ENCODE results near the gene RTN4RL1. TPM values are rescaled to one million over a fixed set of nuclear protein-coding genes. Genes with fewer than 3 reads are reported as not detected.

The RTN4RL1 gene
- total and polyA plus RNA-seq, 9 of the 15 experiments (the other 6 are each of a cell fraction or from before 2014, with no cell fraction given) = 0.04 to 0.06 (median 0.04) TPM; not detected in 5

DNA sequence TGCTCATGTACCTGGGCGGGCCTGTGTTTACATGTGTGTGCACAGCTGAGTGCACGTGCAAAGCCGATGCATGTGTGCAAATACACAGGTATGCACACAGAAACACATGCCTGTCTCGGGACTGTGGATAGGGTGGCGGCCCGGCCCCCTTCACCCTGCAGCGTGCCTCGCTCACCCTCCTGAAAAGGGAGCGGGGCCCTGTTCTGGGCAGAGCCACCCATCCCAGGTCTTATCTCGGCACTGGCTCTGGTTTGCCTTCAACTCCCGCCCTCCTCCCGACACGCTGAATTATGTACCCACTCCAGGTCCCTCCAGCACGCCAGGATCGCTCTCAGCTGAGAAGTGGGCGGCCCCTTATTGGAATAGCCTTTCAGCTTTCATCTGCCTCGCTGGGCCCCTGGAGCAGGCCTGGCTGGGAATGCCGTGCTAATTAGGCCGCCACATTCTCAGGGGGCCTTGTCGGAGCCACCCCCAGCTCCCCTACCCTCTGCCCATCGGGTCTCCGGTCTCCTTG, 77.8 kb downstream of the RTN4RL1 start:
- H3K9ac ChIP-seq (ENCODE audit: insufficient read depth in 1 of 2, low read depth in 2 of 2, low read length in 2 of 2) = no peak overlapping the region
- intact Hi-C loops (cut with micrococcal nuclease) = no loop called here

DNA sequence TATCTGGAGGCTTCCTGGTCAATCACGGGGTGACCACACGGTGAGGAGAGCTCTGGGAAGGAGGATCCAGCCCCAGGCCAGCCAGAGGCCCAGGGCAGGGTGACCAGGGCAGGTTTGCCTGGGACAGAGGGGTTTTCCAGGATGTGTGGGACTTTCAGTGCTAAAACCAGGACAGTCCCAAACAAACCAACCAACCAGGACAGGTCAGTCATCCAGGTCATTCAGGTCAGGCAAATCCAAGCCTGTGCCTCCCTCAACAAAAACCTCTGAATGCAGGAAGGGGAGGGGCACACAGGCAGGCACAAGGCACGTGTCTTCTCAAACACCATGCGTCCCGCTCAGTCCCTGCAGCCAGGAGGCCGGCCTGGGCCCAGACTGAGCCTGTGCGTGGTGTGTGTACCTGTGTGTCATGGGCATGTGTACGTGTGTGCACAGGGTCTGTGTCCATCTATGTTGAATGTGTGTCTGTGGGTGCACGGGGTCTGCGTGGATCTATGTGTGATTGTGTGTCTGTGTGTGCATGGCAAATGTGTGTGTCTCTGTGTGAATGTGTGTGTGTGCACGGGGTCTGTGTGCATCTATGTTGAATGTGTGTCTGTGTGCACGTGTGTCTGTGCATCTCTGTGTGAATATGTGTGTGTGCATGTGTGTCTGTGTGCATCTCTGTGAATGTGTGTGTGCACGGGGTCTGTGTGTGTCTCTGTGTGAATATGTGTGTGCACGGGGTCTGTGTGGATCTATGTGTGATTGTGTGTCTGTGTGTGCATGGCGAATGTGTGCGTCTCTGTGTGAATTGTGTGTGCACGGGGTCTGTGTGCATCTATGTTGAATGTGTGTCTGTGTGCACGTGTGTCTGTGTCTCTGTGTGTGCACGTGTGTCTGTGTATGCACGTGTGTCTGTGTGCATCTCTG, 78.9 kb downstream of the RTN4RL1 start:
- Histone ChIP-seq H3K9me3 (replicated peaks; ENCODE audit: control insufficient read depth, insufficient read depth, low read depth, low read length) (no peaks in the 10 kb centered on the region), H4K20me1 (replicated peaks; ENCODE audit: control insufficient read depth, insufficient read depth, low read length) (no peaks in the 10 kb centered on the region), H3K36me3 (ENCODE audit: control insufficient read depth, insufficient read depth, low read length) (no peaks in the 10 kb centered on the region), H3K9me1 (ENCODE audit: control insufficient read depth, insufficient read depth, low read length) (no peaks in the 10 kb centered on the region), H3K4me3 (no peak overlapping the region), H3K27ac (ENCODE audit: extremely low read depth, low read depth, low read length) (no peak overlapping the region), H3K9ac (ENCODE audit: insufficient read depth in 1 of 2, low read depth in 2 of 2, low read length in 2 of 2) (no peak overlapping the region), H3K4me1 (replicated peaks in 1 of 2; ENCODE audit: control insufficient read depth in 2 of 2, insufficient read depth in 2 of 2, low read length in 2 of 2) (peaks cover 0 to 14% of the 10 kb centered on the region in 2 experiments; a peak in 2 of 5 replicates), H2AFZ (ENCODE audit: low read depth, low read length) (no peak overlapping the region), H3K4me2 (ENCODE audit: insufficient read depth, low read length) (no peak overlapping the region), H3K79me2 (ENCODE audit: control insufficient read depth, insufficient read depth, low read length) (no peaks in the 10 kb centered on the region), H3K27me3 (ENCODE audit: control insufficient read depth in 2 of 2, insufficient read depth in 2 of 2, low read length in 2 of 2) (peaks cover 0 to 51% of the 10 kb centered on the region in 2 experiments; a peak in 3 of 5 replicates)
- ATAC-seq = no peak
- POLR2A ChIA-PET = no interaction called here
- BruUV-seq (replicated peaks) = no TSS peak
- WGBS (ENCODE audit: insufficient coverage, low coverage, missing lambda C conversion rate) = 23% methylated on average over 15 of the region's 20 CpGs
- no peak for FAIRE-seq
- in situ Hi-C loops (cut with MboI) (no loop called here), intact Hi-C loops (cut with micrococcal nuclease) (no loop called here)
- no peak for DNase-seq (ENCODE audit: extremely low read depth in 1 of 4, low spot score in 3 of 4)
- CTCF ChIA-PET (ENCODE audit: low intra/inter-chr PET ratio) = no interaction called here
- TF ChIP-seq, protein P1, sequence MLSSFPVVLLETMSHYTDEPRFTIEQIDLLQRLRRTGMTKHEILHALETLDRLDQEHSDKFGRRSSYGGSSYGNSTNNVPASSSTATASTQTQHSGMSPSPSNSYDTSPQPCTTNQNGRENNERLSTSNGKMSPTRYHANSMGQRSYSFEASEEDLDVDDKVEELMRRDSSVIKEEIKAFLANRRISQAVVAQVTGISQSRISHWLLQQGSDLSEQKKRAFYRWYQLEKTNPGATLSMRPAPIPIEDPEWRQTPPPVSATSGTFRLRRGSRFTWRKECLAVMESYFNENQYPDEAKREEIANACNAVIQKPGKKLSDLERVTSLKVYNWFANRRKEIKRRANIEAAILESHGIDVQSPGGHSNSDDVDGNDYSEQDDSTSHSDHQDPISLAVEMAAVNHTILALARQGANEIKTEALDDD (IDR thresholded peaks at IDR 0.05) = no peak
- TF ChIP-seq, protein P2, sequence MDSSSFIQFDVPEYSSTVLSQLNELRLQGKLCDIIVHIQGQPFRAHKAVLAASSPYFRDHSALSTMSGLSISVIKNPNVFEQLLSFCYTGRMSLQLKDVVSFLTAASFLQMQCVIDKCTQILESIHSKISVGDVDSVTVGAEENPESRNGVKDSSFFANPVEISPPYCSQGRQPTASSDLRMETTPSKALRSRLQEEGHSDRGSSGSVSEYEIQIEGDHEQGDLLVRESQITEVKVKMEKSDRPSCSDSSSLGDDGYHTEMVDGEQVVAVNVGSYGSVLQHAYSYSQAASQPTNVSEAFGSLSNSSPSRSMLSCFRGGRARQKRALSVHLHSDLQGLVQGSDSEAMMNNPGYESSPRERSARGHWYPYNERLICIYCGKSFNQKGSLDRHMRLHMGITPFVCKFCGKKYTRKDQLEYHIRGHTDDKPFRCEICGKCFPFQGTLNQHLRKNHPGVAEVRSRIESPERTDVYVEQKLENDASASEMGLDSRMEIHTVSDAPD (CRISPR knock-in tag; IDR thresholded peaks at IDR 0.05) = no peak
- TF ChIP-seq POU5F1 (IDR thresholded peaks at IDR 0.05; ENCODE audit: borderline replicate concordance, low read depth, low read length, partially characterized antibody) = no peak
- TF ChIP-seq, protein P3, sequence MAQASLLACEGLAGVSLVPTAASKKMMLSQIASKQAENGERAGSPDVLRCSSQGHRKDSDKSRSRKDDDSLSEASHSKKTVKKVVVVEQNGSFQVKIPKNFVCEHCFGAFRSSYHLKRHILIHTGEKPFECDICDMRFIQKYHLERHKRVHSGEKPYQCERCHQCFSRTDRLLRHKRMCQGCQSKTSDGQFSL (CRISPR knock-in tag; IDR thresholded peaks at IDR 0.05) = no peak
- TF ChIP-seq, protein P3 (tag; IDR thresholded peaks at IDR 0.05) = no peak

More for the DNA sequence above, 77.8 kb downstream of the RTN4RL1 start:
- Histone ChIP-seq H3K9me1 (ENCODE audit: control insufficient read depth, insufficient read depth, low read length) (no peaks in the 10 kb centered on the region), H4K20me1 (replicated peaks; ENCODE audit: control insufficient read depth, insufficient read depth, low read length) (no peaks in the 10 kb centered on the region), H3K27me3 (ENCODE audit: control insufficient read depth in 2 of 2, insufficient read depth in 2 of 2, low read length in 2 of 2) (peaks cover 0 to 50% of the 10 kb centered on the region in 2 experiments; a peak in 2 of 5 replicates), H3K4me1 (replicated peaks in 1 of 2; ENCODE audit: control insufficient read depth in 2 of 2, insufficient read depth in 2 of 2, low read length in 2 of 2) (peaks cover 0 to 8% of the 10 kb centered on the region in 2 experiments; a peak in 2 of 5 replicates), H2AFZ (ENCODE audit: low read depth, low read length) (no peak overlapping the region), H3K79me2 (ENCODE audit: control insufficient read depth, insufficient read depth, low read length) (no peaks in the 10 kb centered on the region), H3K9me3 (replicated peaks; ENCODE audit: control insufficient read depth, insufficient read depth, low read depth, low read length) (no peaks in the 10 kb centered on the region), H3K4me3 (no peak overlapping the region), H3K36me3 (ENCODE audit: control insufficient read depth, insufficient read depth, low read length) (no peaks in the 10 kb centered on the region), H3K27ac (ENCODE audit: extremely low read depth, low read depth, low read length) (no peak overlapping the region), H3K4me2 (ENCODE audit: insufficient read depth, low read length) (no peak overlapping the region)
- POLR2A ChIA-PET = no interaction called here
- no peak for ATAC-seq
- in situ Hi-C loops (cut with MboI) = no loop called here
- no peak for FAIRE-seq
- CTCF ChIA-PET (ENCODE audit: low intra/inter-chr PET ratio) = no interaction called here
- no peak for DNase-seq (ENCODE audit: extremely low read depth in 1 of 4, low spot score in 3 of 4)
- no TSS peak for BruUV-seq (replicated peaks)
- 22% methylated on average over 12 of the region's 22 CpGs for WGBS (ENCODE audit: insufficient coverage, low coverage, missing lambda C conversion rate)
- TF ChIP-seq MAFF (IDR thresholded peaks at IDR 0.05; ENCODE audit: low read length) (no peak), JUND (IDR thresholded peaks at IDR 0.05; ENCODE audit: borderline replicate concordance, low read depth, low read length) (no peak), JUND (tag; IDR thresholded peaks at IDR 0.05; ENCODE audit: borderline replicate concordance, low read depth, low read length) (no peak), ZEB2 (IDR thresholded peaks at IDR 0.05) (no peak), EHMT2 (IDR thresholded peaks at IDR 0.05) (no peak), OTX1 (CRISPR knock-in tag; IDR thresholded peaks at IDR 0.05) (no peak), KAT8 (IDR thresholded peaks at IDR 0.05; ENCODE audit: low read depth) (no peak), DNMT1 (IDR thresholded peaks at IDR 0.05) (no peak)
